Upper lobe of left lung (tissue), 6 donors: Measurements from ENCODE around the gene HIF1A. TPM values are rescaled to one million over a fixed set of nuclear protein-coding genes. Genes with fewer than 3 reads are reported as not detected.

Experiments used
- ATAC-seq, 2 donors: fragments of 200-7000 bp; cut with Tn5 transposase; one replicate each; pipeline ENCODE4 v1.9.1; 2022; ENCODE audit warnings: mild to moderate bottlenecking in 2 of 2, moderate library complexity in 2 of 2; ENCODE audit not compliant: low FRiP score in 2 of 2
- DNase-seq, 2 donors: peaks; one replicate each; pipeline ENCODE4 v3.0.0-alpha.2; 2019 to 2020
- H3K27ac ChIP-seq, 4 donors: fragments of 200-600 bp; sonication (generic); one replicate each; pipeline ENCODE4 v1.5.1; 2016 to 2019
- H3K27me3 ChIP-seq, 4 donors: fragments of 200-600 bp; sonication (generic); one replicate each; pipeline ENCODE4 v1.5.1; 2017 to 2019
- H3K36me3 ChIP-seq, 4 donors: fragments of 200-600 bp; sonication (generic); one replicate each; pipeline ENCODE4 v1.5.1; 2016 to 2019
- H3K4me1 ChIP-seq, 4 donors: fragments of 200-600 bp; sonication (generic); one replicate each; pipeline ENCODE4 v1.5.1; 2018 to 2019
- H3K4me3 ChIP-seq, 4 donors: fragments of 200-600 bp; sonication (generic); one replicate each; pipeline ENCODE4 v1.5.1; 2017 to 2019; ENCODE audit warnings: mild to moderate bottlenecking in 2 of 4, moderate library complexity in 1 of 4
- H3K9me3 ChIP-seq, 4 donors: fragments of 200-600 bp; sonication (generic); one replicate each; pipeline ENCODE4 v1.5.1; 2018 to 2019
- EP300 ChIP-seq, 4 donors: sonication (generic); formaldehyde crosslinking; IDR thresholded peaks; one replicate each; pipeline ENCODE4 v1.5.1; 2017; ENCODE audit warnings: antibody characterized with exemption in 4 of 4, control low read depth in 2 of 4
- POLR2A ChIP-seq, 4 donors: fragments of 450-650 bp; IDR thresholded peaks; one replicate each; pipeline ENCODE4 v1.5.1; 2016 to 2017; ENCODE audit warnings: antibody characterized with exemption in 4 of 4, mild to moderate bottlenecking in 2 of 4
- POLR2AphosphoS5 ChIP-seq, 2 donors: sonication (generic); formaldehyde crosslinking; IDR thresholded peaks; one replicate each; pipeline ENCODE4 v1.5.1; 2017; ENCODE audit warnings: antibody characterized with exemption in 2 of 2
- WGBS, 2 donors: methylation state at CpG; one replicate each; pipeline ENCODE4 v1.1.5; 2017 to 2018; 5-methylcytosine and 5-hydroxymethylcytosine counted together
- total RNA-seq, 6 donors: library from RNA; depleted of rRNA in 4 of 6; stranded (reverse); fragments of >200 nt in 4 of 6; gene quantifications; one replicate each; pipeline versions ENCODE4 v1.1.0 to v1.2.1, GENCODE V29; 2016 to 2021
- TF ChIP-seq, protein P1 (sequence below), 6 experiments: fragments of 450-650 bp in 4 of 6; fragments of 200-600 bp in 2 of 6; sonication (generic) in 2 of 6; IDR thresholded peaks; one replicate each; pipeline ENCODE4 v1.5.1; 2016 to 2019; ENCODE audit warnings: antibody characterized with exemption in 6 of 6
- donor health status: DM: no; HTN: no; CAD: no; lungs with moderate emphysema.
- donor health status: DM: no; HTN: yes; CAD: no; lungs with severe emphysema.

Gene HIF1A
- total RNA-seq, 6 donors from 2014 or later = 72.1 to 131 (median 116) TPM

- ATAC-seq (peak; percentile 31 to 71), DNase-seq (no peak)
- Histone ChIP-seq H3K36me3 (peaks cover 14 to 39% (median 22%) of the 10 kb centered on the region in 4 donors), H3K9me3 (no peaks in the 10 kb centered on the region), H3K4me3 (peak overlapping the region in 1 of 4 donors; percentile 69), H3K27me3 (no peaks in the 10 kb centered on the region), H3K27ac (peak overlapping the region in 1 of 4 donors; percentile 92), H3K4me1 (peaks cover 8 to 29% (median 20%) of the 10 kb centered on the region in 4 donors)
- TF ChIP-seq POLR2AphosphoS5 (IDR thresholded peaks at IDR 0.05) (peak in 1 of 2 donors; percentile 70), POLR2A (IDR thresholded peaks at IDR 0.05) (peak in 1 of 4 donors; percentile 47), EP300 (IDR thresholded peaks at IDR 0.05) (no peak)
- TF ChIP-seq, protein P1, sequence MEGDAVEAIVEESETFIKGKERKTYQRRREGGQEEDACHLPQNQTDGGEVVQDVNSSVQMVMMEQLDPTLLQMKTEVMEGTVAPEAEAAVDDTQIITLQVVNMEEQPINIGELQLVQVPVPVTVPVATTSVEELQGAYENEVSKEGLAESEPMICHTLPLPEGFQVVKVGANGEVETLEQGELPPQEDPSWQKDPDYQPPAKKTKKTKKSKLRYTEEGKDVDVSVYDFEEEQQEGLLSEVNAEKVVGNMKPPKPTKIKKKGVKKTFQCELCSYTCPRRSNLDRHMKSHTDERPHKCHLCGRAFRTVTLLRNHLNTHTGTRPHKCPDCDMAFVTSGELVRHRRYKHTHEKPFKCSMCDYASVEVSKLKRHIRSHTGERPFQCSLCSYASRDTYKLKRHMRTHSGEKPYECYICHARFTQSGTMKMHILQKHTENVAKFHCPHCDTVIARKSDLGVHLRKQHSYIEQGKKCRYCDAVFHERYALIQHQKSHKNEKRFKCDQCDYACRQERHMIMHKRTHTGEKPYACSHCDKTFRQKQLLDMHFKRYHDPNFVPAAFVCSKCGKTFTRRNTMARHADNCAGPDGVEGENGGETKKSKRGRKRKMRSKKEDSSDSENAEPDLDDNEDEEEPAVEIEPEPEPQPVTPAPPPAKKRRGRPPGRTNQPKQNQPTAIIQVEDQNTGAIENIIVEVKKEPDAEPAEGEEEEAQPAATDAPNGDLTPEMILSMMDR (IDR thresholded peaks at IDR 0.05) = no peak
- 29 to 50% methylated on average over 3 of the region's 3 CpGs for WGBS, 2 donors
These were observed 54.0 kb downstream of the HIF1A start for GRCh38 chr14:61749264-61749663.

- DNase-seq = no peak
- Histone ChIP-seq H3K27ac (peak overlapping the region in 1 of 4 donors; percentile 92), H3K4me3 (peak overlapping the region in 1 of 4 donors; percentile 69), H3K4me1 (peaks cover 8 to 29% (median 20%) of the 10 kb centered on the region in 4 donors), H3K27me3 (no peaks in the 10 kb centered on the region), H3K9me3 (no peaks in the 10 kb centered on the region), H3K36me3 (peaks cover 12 to 33% (median 21%) of the 10 kb centered on the region in 4 donors)
- no peak for ATAC-seq
- TF ChIP-seq POLR2A (IDR thresholded peaks at IDR 0.05) (no peak), POLR2AphosphoS5 (IDR thresholded peaks at IDR 0.05) (peak in 1 of 2 donors; percentile 52), EP300 (IDR thresholded peaks at IDR 0.05) (no peak)
- TF ChIP-seq, protein P1 (IDR thresholded peaks at IDR 0.05) = no peak
- WGBS, 2 donors = 62 to 77% methylated on average over 3 of the region's 3 CpGs
These were observed 54.6 kb downstream of the HIF1A start for GRCh38 chr14:61749867-61750266.

DNA sequence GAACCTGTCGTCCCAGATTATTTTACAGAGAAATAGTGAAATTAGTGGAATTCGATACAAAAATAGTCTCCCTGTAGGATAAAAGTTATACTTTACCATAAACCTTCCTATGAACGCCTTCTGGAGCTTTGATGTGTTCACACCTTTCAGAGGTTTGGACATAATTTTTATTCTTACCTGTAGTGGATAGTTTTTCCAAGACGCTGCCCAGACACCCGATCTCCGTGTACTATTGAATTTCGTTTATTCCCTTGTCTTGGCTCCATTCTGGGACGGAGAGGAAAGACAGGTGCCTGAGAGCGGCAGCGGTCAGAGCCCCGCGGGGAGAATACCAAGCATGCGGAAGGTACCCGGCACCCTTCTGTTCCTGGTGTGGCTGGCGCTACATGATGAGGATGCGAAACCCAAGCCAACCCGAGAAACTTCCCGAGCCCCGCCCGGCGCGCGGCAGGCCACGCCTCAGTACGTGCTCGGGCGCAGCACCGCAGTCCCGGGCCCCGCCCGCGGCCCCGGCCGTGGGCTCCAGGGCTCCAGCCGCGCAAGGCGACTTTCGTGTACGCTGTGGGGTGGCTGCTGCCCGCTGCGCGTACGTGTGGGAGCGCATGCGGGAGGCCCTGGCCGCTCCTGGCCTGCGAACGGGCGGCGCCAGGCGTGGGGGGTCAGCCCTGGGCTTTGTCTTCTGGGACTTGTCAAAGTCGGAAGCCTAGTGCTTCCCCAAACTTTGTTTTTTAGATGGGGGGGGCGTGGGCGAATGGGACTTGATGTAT lies 55.6 kb downstream of the HIF1A start:
- DNase-seq (peak; percentile 95 to 98), ATAC-seq (peak; percentile 98)
- TF ChIP-seq EP300 (IDR thresholded peaks at IDR 0.05) (no peak), POLR2A (IDR thresholded peaks at IDR 0.05) (peak in 3 of 4 donors; percentile 64 to 96 (median 85)), POLR2AphosphoS5 (IDR thresholded peaks at IDR 0.05) (peak; percentile 51 to 80)
- TF ChIP-seq, protein P1 (IDR thresholded peaks at IDR 0.05) = peak in 1 of 6 experiments; percentile 13
- Histone ChIP-seq H3K4me1 (peaks cover 8 to 29% (median 20%) of the 10 kb centered on the region in 4 donors), H3K9me3 (no peaks in the 10 kb centered on the region), H3K27me3 (no peaks in the 10 kb centered on the region), H3K27ac (peak overlapping the region; percentile 77 to 93 (median 89)), H3K36me3 (peaks cover 8 to 22% (median 15%) of the 10 kb centered on the region in 4 donors), H3K4me3 (peak overlapping the region; percentile 25 to 69 (median 58))
- WGBS, 2 donors = 3 to 8% methylated on average over 10 to 34 of the region's 54 CpGs

GRCh38 chr14:61751475-61751989 lies 56.2 kb downstream of the HIF1A start:
- Histone ChIP-seq H3K27me3 (no peaks in the 10 kb centered on the region), H3K4me3 (peak overlapping the region in 3 of 4 donors; percentile 53 to 69 (median 62)), H3K36me3 (peaks cover 6 to 16% (median 12%) of the 10 kb centered on the region in 4 donors), H3K9me3 (no peaks in the 10 kb centered on the region), H3K4me1 (peaks cover 8 to 29% (median 20%) of the 10 kb centered on the region in 4 donors), H3K27ac (peak overlapping the region; percentile 77 to 93 (median 89))
- DNase-seq = no peak
- TF ChIP-seq EP300 (IDR thresholded peaks at IDR 0.05) = no peak
- TF ChIP-seq, protein P1 (IDR thresholded peaks at IDR 0.05) = no peak
- TF ChIP-seq POLR2AphosphoS5 (IDR thresholded peaks at IDR 0.05) = no peak
- no peak for TF ChIP-seq POLR2A (IDR thresholded peaks at IDR 0.05)
- WGBS, 2 donors = 31 to 33% methylated on average over 8 of the region's 8 CpGs
- ATAC-seq = no peak
